ENCODE results near the gene OLIG1. TPM values are rescaled to one million over a fixed set of nuclear protein-coding genes. Genes with fewer than 3 reads are reported as not detected.
A peak's percentile ranks its signal among the peaks of the same experiment; 100 is the strongest.

The OLIG1 gene
- total RNA-seq, 2 experiments from 2014 or later, result not detected

DNA sequence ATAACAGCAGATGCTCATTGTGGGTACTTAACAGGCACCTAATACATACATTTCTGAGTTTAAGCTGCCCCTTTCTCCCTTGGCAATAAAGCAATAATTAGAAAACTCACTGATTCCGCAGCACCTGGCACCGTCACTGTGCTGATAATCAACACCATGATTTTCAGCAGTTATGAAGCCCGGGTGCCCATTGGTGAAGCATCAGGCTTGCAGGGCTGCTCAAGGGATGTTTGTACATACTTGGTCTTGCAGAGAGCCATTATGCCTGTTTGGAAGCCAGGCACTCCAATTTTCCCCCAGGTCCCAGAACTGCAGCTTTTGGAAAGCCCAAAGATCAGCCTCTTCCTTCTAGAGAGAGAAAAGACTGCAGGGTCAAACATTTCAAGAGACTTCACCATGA lies 44.3 kb downstream of the OLIG1 start:
- Mint-ChIP-seq H3K36me3 (ENCODE audit: low read depth) (no peaks in the 10 kb centered on the region), H3K27ac (no peak overlapping the region), H3K27me3 (peaks cover 23% of the 10 kb centered on the region), H3K4me3 (no peak overlapping the region), H3K9me3 (no peaks in the 10 kb centered on the region), H3K4me1 (ENCODE audit: low read depth) (peaks cover 53% of the 10 kb centered on the region)
- intact Hi-C loops (cut with DNase I, micrococcal nuclease), result no loop called here
- Histone ChIP-seq H3K27me3 (ENCODE audit: control insufficient read depth in 1 of 2, insufficient read depth in 2 of 2, low read length in 2 of 2) (peaks cover 4 to 14% of the 10 kb centered on the region in 2 experiments), H3K4me1 (ENCODE audit: insufficient read depth, low read length) (peaks cover 38% of the 10 kb centered on the region), H3K27ac (ENCODE audit: low read depth in 1 of 2, low read length in 2 of 2) (no peak overlapping the region), H3K4me3 (ENCODE audit: low read length) (no peak overlapping the region), H3K36me3 (ENCODE audit: insufficient read depth, low read length) (no peaks in the 10 kb centered on the region), H3K9me3 (ENCODE audit: control insufficient read depth in 1 of 2, insufficient read depth in 1 of 2, low read length in 2 of 2) (no peaks in the 10 kb centered on the region)
- no peak for ATAC-seq (ENCODE audit: poor library complexity)
- CTCF ChIA-PET, result no interaction called here
- POLR2A ChIA-PET, result no interaction called here
- DNase-seq, result no peak
- TF ChIP-seq, protein P1, sequence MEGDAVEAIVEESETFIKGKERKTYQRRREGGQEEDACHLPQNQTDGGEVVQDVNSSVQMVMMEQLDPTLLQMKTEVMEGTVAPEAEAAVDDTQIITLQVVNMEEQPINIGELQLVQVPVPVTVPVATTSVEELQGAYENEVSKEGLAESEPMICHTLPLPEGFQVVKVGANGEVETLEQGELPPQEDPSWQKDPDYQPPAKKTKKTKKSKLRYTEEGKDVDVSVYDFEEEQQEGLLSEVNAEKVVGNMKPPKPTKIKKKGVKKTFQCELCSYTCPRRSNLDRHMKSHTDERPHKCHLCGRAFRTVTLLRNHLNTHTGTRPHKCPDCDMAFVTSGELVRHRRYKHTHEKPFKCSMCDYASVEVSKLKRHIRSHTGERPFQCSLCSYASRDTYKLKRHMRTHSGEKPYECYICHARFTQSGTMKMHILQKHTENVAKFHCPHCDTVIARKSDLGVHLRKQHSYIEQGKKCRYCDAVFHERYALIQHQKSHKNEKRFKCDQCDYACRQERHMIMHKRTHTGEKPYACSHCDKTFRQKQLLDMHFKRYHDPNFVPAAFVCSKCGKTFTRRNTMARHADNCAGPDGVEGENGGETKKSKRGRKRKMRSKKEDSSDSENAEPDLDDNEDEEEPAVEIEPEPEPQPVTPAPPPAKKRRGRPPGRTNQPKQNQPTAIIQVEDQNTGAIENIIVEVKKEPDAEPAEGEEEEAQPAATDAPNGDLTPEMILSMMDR (IDR thresholded peaks at IDR 0.05), result no peak

DNA sequence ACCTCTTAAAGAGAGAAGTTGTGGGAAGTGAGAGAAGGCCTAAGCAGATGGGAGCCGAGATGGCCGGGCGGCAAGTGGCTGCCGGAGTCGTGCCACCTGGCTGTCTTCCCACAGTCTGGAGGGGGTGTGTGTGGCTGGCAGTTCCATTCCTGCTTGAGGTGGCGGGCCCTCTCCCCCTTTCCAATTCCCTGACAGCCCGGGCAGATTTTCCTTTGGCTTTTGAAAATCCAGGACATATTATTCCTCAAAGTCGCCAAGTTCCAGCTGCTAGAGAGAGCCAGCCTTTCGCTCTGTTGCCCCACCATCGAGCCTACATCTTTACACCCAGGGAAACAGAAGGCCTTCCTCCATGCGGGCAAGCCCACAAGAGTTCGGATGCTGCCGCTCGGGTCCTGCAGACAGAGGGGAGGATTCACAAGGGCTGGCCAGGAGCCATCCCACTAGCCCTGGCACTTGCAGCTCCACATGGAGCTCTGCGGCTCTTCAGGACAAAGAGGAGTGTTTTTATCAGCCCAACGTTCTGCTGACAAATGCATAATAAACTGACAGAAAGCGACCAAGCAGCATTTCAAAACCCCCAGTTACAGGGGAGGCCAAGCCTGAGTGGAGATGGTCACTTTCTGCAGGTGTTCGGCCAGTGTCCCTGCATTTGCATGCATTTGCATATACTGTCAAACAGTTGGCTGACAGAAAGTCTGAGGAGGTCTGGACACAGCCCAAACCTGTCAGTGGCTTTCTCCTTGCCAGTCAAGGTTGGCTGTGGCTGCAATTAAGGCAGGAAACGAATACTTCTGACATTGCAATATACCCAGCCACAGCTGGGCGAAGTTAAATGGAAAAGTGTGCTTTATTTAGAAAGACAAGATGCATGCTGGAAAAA lies 45.9 kb downstream of the OLIG1 start:
- Mint-ChIP-seq H3K4me3 (peak overlapping the region; percentile 52), H3K27ac (no peak overlapping the region), H3K27me3 (peaks cover 10% of the 10 kb centered on the region), H3K9me3 (no peaks in the 10 kb centered on the region), H3K36me3 (ENCODE audit: low read depth) (no peaks in the 10 kb centered on the region), H3K4me1 (ENCODE audit: low read depth) (peaks cover 42% of the 10 kb centered on the region)
- no peak overlapping the region for H3K27ac ChIP-seq (ENCODE audit: low read depth in 1 of 2, low read length in 2 of 2)
- H3K4me1 ChIP-seq (ENCODE audit: insufficient read depth, low read length), result peaks cover 30% of the 10 kb centered on the region
- TF ChIP-seq, protein P1 (IDR thresholded peaks at IDR 0.05), result no peak
- CTCF ChIA-PET, result interaction anchor here (1.6 kb wide), 1 partner anchor 11 kb away, joined by 3 read pairs; no protein-coding TSS in a partner anchor
- ATAC-seq (ENCODE audit: poor library complexity), result no peak
- H3K4me3 ChIP-seq (ENCODE audit: low read length), result no peak overlapping the region
- intact Hi-C loops (cut with DNase I, micrococcal nuclease), result no loop called here
- no peaks in the 10 kb centered on the region for H3K36me3 ChIP-seq (ENCODE audit: insufficient read depth, low read length)
- POLR2A ChIA-PET, result no interaction called here
- H3K27me3 ChIP-seq (ENCODE audit: control insufficient read depth in 1 of 2, insufficient read depth in 2 of 2, low read length in 2 of 2), result peaks cover 0 to 3% of the 10 kb centered on the region in 2 experiments
- DNase-seq, result no peak
- H3K9me3 ChIP-seq (ENCODE audit: control insufficient read depth in 1 of 2, insufficient read depth in 1 of 2, low read length in 2 of 2), result no peaks in the 10 kb centered on the region

DNA sequence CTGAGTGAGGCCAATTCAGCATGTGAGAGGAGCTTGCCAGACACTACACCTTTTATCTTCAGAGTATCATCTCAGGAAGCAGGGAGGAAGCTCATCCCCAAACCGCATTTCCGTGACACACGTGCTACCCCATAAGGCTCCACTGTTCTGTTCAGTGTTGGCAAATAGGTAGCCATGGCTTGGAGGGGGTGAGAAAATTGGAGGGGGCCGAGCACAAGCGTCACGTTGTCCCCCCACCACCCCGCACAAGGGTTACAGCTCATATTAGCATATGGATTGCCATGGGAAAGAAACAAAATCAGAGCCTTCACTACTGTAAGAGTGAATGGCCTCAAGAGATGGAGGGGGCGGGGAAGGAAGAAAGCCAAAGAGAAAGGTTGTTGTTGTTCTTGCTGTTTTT lies 46.7 kb downstream of the OLIG1 start:
- H3K36me3 Mint-ChIP-seq (ENCODE audit: low read depth), result no peaks in the 10 kb centered on the region
- Histone ChIP-seq H3K4me1 (ENCODE audit: insufficient read depth, low read length) (peaks cover 30% of the 10 kb centered on the region), H3K9me3 (ENCODE audit: control insufficient read depth in 1 of 2, insufficient read depth in 1 of 2, low read length in 2 of 2) (no peaks in the 10 kb centered on the region), H3K36me3 (ENCODE audit: insufficient read depth, low read length) (no peaks in the 10 kb centered on the region), H3K4me3 (ENCODE audit: low read length) (no peak overlapping the region), H3K27ac (ENCODE audit: low read depth in 1 of 2, low read length in 2 of 2) (no peak overlapping the region), H3K27me3 (ENCODE audit: control insufficient read depth in 1 of 2, insufficient read depth in 2 of 2, low read length in 2 of 2) (no peaks in the 10 kb centered on the region)
- peaks cover 6% of the 10 kb centered on the region for H3K27me3 Mint-ChIP-seq
- H3K4me3 Mint-ChIP-seq, result peak overlapping the region; percentile 52
- DNase-seq (peak in 6 of 14 experiments; percentile 9 to 44 (median 33)), ATAC-seq (ENCODE audit: poor library complexity) (peak; percentile 71)
- no peak overlapping the region for H3K27ac Mint-ChIP-seq
- ChIA-PET POLR2A (no interaction called here), CTCF (interaction anchor here (1.6 kb wide), 1 partner anchor 11 kb away, joined by 3 read pairs; no protein-coding TSS in a partner anchor)
- H3K9me3 Mint-ChIP-seq, result no peaks in the 10 kb centered on the region
- intact Hi-C loops (cut with DNase I, micrococcal nuclease), result no loop called here
- TF ChIP-seq, protein P1 (IDR thresholded peaks at IDR 0.05), result no peak
- peaks cover 42% of the 10 kb centered on the region for H3K4me1 Mint-ChIP-seq (ENCODE audit: low read depth)

Data from CD4-positive, alpha-beta T cell (primary cell).